H1 (cell line): ENCODE data around the gene NADK. TPM values are rescaled to one million over a fixed set of nuclear protein-coding genes. Genes with fewer than 3 reads are reported as not detected.

ENCODE experiments used
- ATF2 ChIP-seq: IDR thresholded peaks from 2 replicates; pipeline ENCODE4 v1.6.1; 2012; ENCODE audit warnings: low read length, inconsistent platforms
- TAF7 ChIP-seq: optimal IDR thresholded peaks from 2 replicates; pipeline ENCODE3; 2011; ENCODE audit warnings: low read depth, mild to moderate bottlenecking, inconsistent platforms, low read length, moderate library complexity, borderline replicate concordance
- polyA plus RNA-seq, 7 experiments: library from polyadenylated mRNA; depleted of rRNA in 3 of 7; stranded (reverse) in 5 of 7; unstranded in 2 of 7; fragments of >200 nt in 5 of 7; fragments of 200-250 nt in 2 of 7; gene quantifications; 1 replicate in 5 of 7; 2 replicates in 1 of 7; 4 replicates in 1 of 7; pipeline versions ENCODE4 v1.2.1 to v1.2.3, GENCODE V29; 2011 to 2013; ENCODE audit warnings: missing spikeins in 2 of 7, mixed read lengths in 2 of 7
- total RNA-seq: library from RNA; stranded (reverse); fragmentation: NEBNext Ultra II Directional; extraction: Animal tissue kit (Norgen Biotek cat#: 25700); gene quantifications from 2 replicates; pipeline ENCODE4 v1.2.1, GENCODE V29; 2021

NADK gene
- total and polyA plus RNA-seq, 2 of the 8 experiments (the other 6 are each of a cell fraction or from before 2014, with no cell fraction given), result 78.0 to 89.7 TPM

- TF ChIP-seq ATF2 (no peak), TAF7 (no peak)
These were observed 3.2 kb upstream of the NADK start (continued) for GRCh38 chr1:1781526-1781903.
